Endodermal cell (in vitro differentiated cells): ENCODE results near the gene SFXN3. TPM values are rescaled to one million over a fixed set of nuclear protein-coding genes. Genes with fewer than 3 reads are reported as not detected.

Experiments
- DNase-seq: peaks from one replicate; pipeline ENCODE4 v3.0.0-alpha.2; 2017
- H3K27ac ChIP-seq: 2 replicates; pipeline ENCODE4 v1.5.1; 2013; ENCODE audit warnings: mild to moderate bottlenecking, low read depth, low read length, moderate library complexity
- H3K27me3 ChIP-seq: 2 replicates; pipeline ENCODE4 v1.6.1; 2013; ENCODE audit warnings: mild to moderate bottlenecking, low read length, moderate library complexity; ENCODE audit not compliant: insufficient read depth, control insufficient read depth, poor library complexity, severe bottlenecking
- H3K36me3 ChIP-seq: 2 replicates; pipeline ENCODE4 v1.7.0; 2013; ENCODE audit warnings: mild to moderate bottlenecking, low read length, moderate library complexity; ENCODE audit not compliant: control insufficient read depth, insufficient read depth
- H3K4me1 ChIP-seq: one replicate; pipeline ENCODE4 v1.7.0; 2013; ENCODE audit warnings: low read length; ENCODE audit not compliant: control insufficient read depth, insufficient read depth
- H3K4me3 ChIP-seq: 2 replicates; pipeline ENCODE4 v1.5.1; 2013; ENCODE audit warnings: mild to moderate bottlenecking, low read length, moderate library complexity
- H3K9ac ChIP-seq: 2 replicates; pipeline ENCODE4 v1.6.1; 2013; ENCODE audit warnings: mild to moderate bottlenecking, low read length, moderate library complexity; ENCODE audit not compliant: poor library complexity, severe bottlenecking; ENCODE audit errors: extremely low read depth
- H3K9me3 ChIP-seq: 2 replicates; pipeline ENCODE4 v1.6.1; 2013; ENCODE audit warnings: mild to moderate bottlenecking, low read length, moderate library complexity; ENCODE audit not compliant: control insufficient read depth
- H3K27ac Mint-ChIP-seq: 2 replicates; pipeline ENCODE4 v1.8.0; 2020; ENCODE audit warnings: mixed read lengths
- H3K27me3 Mint-ChIP-seq: 2 replicates; pipeline ENCODE4 v1.8.0; 2021; ENCODE audit warnings: mild to moderate bottlenecking, mixed read lengths; ENCODE audit not compliant: insufficient read depth
- H3K36me3 Mint-ChIP-seq: 2 replicates; pipeline ENCODE4 v1.8.0; 2020; ENCODE audit warnings: low read depth, mixed read lengths
- H3K4me1 Mint-ChIP-seq: 2 replicates; pipeline ENCODE4 v1.8.0; 2020; ENCODE audit warnings: mixed read lengths
- H3K4me3 Mint-ChIP-seq: 2 replicates; pipeline ENCODE4 v1.8.0; 2020; ENCODE audit warnings: mild to moderate bottlenecking, moderate library complexity, mixed read lengths
- H3K9me3 Mint-ChIP-seq: 2 replicates; pipeline ENCODE4 v1.8.0; 2020; ENCODE audit warnings: mild to moderate bottlenecking, mixed read lengths
- WGBS, 2 experiments: methylation state at CpG; one replicate each; pipeline versions ENCODE4 v1.1.5 to v1.1.7; 2013; ENCODE audit warnings: missing lambda C conversion rate in 2 of 2, mixed read lengths in 1 of 2; ENCODE audit not compliant: insufficient coverage in 1 of 2, insufficient read length in 1 of 2; 5-methylcytosine and 5-hydroxymethylcytosine counted together
- total RNA-seq, 2 donors: library from RNA; stranded (reverse); fragmentation: NEBNext Ultra II Directional in 1 of 2; extraction: Animal tissue kit (Norgen Biotek cat#: 25700) in 1 of 2; gene quantifications; 2 replicates in 1 of 2; 3 replicates in 1 of 2; pipeline ENCODE4 v1.2.1, GENCODE V29; 2021
- TF ChIP-seq, protein P1 (sequence below): fragments of 200-600 bp; sonication (generic); conservative IDR thresholded peaks from 2 replicates; pipeline ENCODE4 v1.5.0; 2021; ENCODE audit warnings: antibody characterized with exemption, mild to moderate bottlenecking

SFXN3 gene
- total RNA-seq, 2 donors from 2014 or later = 1.8 to 2.1 TPM

GRCh38 chr10:100983868-100984671, 47.0 kb upstream of the SFXN3 start:
- Histone ChIP-seq H3K36me3 (peaks cover 35% of the 10 kb centered on the region), H3K9me3 (no peaks in the 10 kb centered on the region), H3K27ac (no peak overlapping the region), H3K4me3 (no peak overlapping the region), H3K27me3 (no peaks in the 10 kb centered on the region), H3K4me1 (no peaks in the 10 kb centered on the region), H3K9ac (no peak overlapping the region)
- TF ChIP-seq, protein P1, sequence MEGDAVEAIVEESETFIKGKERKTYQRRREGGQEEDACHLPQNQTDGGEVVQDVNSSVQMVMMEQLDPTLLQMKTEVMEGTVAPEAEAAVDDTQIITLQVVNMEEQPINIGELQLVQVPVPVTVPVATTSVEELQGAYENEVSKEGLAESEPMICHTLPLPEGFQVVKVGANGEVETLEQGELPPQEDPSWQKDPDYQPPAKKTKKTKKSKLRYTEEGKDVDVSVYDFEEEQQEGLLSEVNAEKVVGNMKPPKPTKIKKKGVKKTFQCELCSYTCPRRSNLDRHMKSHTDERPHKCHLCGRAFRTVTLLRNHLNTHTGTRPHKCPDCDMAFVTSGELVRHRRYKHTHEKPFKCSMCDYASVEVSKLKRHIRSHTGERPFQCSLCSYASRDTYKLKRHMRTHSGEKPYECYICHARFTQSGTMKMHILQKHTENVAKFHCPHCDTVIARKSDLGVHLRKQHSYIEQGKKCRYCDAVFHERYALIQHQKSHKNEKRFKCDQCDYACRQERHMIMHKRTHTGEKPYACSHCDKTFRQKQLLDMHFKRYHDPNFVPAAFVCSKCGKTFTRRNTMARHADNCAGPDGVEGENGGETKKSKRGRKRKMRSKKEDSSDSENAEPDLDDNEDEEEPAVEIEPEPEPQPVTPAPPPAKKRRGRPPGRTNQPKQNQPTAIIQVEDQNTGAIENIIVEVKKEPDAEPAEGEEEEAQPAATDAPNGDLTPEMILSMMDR = no peak
- WGBS, 2 experiments = 93 to 100% methylated on average over 4 to 12 of the region's 13 CpGs
- no peak overlapping the region for H3K27ac Mint-ChIP-seq
- no peak overlapping the region for H3K4me3 Mint-ChIP-seq
- H3K36me3 Mint-ChIP-seq = peaks cover 34% of the 10 kb centered on the region
- H3K9me3 Mint-ChIP-seq = no peaks in the 10 kb centered on the region
- DNase-seq = no peak
- H3K27me3 Mint-ChIP-seq = no peaks in the 10 kb centered on the region
- peaks cover 9% of the 10 kb centered on the region for H3K4me1 Mint-ChIP-seq

DNA sequence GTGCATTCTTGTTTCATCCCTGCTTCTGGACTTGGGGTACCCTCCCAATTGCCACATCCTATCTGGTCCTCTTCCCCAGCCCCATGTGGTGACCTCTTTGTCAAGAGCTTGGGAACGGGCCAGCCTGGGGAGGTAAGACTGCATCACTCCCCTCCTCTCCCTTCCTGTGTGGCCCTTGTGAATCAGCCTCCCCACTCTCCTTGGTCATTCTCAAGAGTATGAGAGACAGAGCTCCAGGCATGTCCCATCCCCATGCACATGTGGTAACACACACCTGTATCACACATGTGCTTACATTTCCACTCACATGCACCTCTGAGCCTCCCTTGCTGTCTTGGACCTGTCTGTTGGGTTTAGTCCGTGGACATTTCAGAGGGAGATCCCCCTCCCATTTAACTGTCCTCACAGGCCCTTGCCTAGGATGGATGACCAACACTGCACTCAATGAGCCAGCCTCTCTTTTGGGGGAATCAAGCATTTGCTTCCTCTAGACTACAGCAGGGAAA, 46.3 kb upstream of the SFXN3 start:
- no peak overlapping the region for H3K9ac ChIP-seq
- WGBS, 2 experiments = 92 to 100% methylated on average over 2 of the region's 2 CpGs
- TF ChIP-seq, protein P1 = no peak
- H3K4me3 ChIP-seq = no peak overlapping the region
- peaks cover 9% of the 10 kb centered on the region for H3K4me1 Mint-ChIP-seq
- H3K27ac Mint-ChIP-seq = no peak overlapping the region
- no peak for DNase-seq
- no peaks in the 10 kb centered on the region for H3K9me3 Mint-ChIP-seq
- H3K9me3 ChIP-seq = no peaks in the 10 kb centered on the region
- no peaks in the 10 kb centered on the region for H3K4me1 ChIP-seq
- H3K4me3 Mint-ChIP-seq = no peak overlapping the region
- H3K36me3 ChIP-seq = peaks cover 38% of the 10 kb centered on the region
- H3K36me3 Mint-ChIP-seq = peaks cover 38% of the 10 kb centered on the region
- no peaks in the 10 kb centered on the region for H3K27me3 ChIP-seq
- H3K27ac ChIP-seq = no peak overlapping the region
- H3K27me3 Mint-ChIP-seq = no peaks in the 10 kb centered on the region

DNA sequence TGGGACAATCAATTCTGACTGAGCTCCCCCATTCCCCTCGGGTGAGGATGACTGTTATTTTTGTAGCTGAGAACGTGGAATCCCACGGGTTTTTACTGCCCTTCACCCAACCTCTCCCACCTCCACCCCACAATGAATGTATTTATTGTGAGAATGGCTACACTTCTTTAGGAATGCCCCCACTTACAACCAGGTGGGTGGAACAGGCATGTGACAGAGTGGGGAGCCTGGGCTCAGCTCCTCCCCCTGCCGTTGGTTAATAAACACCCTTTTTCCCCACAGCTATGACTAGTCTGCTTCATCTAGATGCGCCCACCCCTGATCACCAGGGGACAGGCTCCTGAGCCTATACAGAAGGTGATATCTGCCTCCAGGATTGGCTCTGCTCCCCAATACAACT, 45.7 kb upstream of the SFXN3 start:
- 75 to 87% methylated on average over 2 to 5 of the region's 5 CpGs for WGBS, 2 experiments
- peaks cover 37% of the 10 kb centered on the region for H3K36me3 ChIP-seq
- H3K27ac ChIP-seq = no peak overlapping the region
- H3K27me3 ChIP-seq = no peaks in the 10 kb centered on the region
- H3K4me3 Mint-ChIP-seq = peak overlapping the region; percentile 93
- H3K4me3 ChIP-seq = peak overlapping the region; percentile 92
- H3K9ac ChIP-seq = no peak overlapping the region
- no peak overlapping the region for H3K27ac Mint-ChIP-seq
- H3K9me3 ChIP-seq = no peaks in the 10 kb centered on the region
- DNase-seq = no peak
- peaks cover 9% of the 10 kb centered on the region for H3K4me1 Mint-ChIP-seq
- H3K36me3 Mint-ChIP-seq = peaks cover 36% of the 10 kb centered on the region
- H3K4me1 ChIP-seq = no peaks in the 10 kb centered on the region
- TF ChIP-seq, protein P1 = no peak
- no peaks in the 10 kb centered on the region for H3K27me3 Mint-ChIP-seq
- H3K9me3 Mint-ChIP-seq = no peaks in the 10 kb centered on the region
